Mucosa of rectum (tissue), 2 donors: Measurements from ENCODE around the gene CCDC85B.

Experiments used
- H3K27ac ChIP-seq, 2 donors: one replicate each; pipeline ENCODE4 v1.7.0; 2013; ENCODE audit warnings: inconsistent platforms in 2 of 2, low read depth in 2 of 2, low read length in 2 of 2
- H3K27me3 ChIP-seq, 2 donors: one replicate each; pipeline ENCODE4 v1.7.0; 2013; ENCODE audit warnings: low read length in 2 of 2; ENCODE audit not compliant: control insufficient read depth in 2 of 2, insufficient read depth in 2 of 2
- H3K36me3 ChIP-seq, 2 donors: one replicate each; pipeline ENCODE4 v1.7.0; 2013; ENCODE audit warnings: low read length in 2 of 2; ENCODE audit not compliant: control insufficient read depth in 2 of 2, insufficient read depth in 2 of 2
- H3K4me1 ChIP-seq, 2 donors: one replicate each; pipeline ENCODE4 v1.7.0; 2013; ENCODE audit warnings: low read length in 2 of 2, mild to moderate bottlenecking in 1 of 2; ENCODE audit not compliant: control insufficient read depth in 2 of 2, insufficient read depth in 2 of 2
- H3K4me3 ChIP-seq, 2 donors: one replicate each; pipeline ENCODE4 v1.7.0; 2013; ENCODE audit warnings: low read length in 2 of 2
- H3K9ac ChIP-seq, 2 donors: one replicate each; pipeline ENCODE4 v1.7.0; 2013; ENCODE audit warnings: low read length in 2 of 2, low read depth in 1 of 2, mild to moderate bottlenecking in 1 of 2
- H3K9me3 ChIP-seq, 2 donors: one replicate each; pipeline ENCODE4 v1.7.0; 2013; ENCODE audit warnings: low read length in 2 of 2; ENCODE audit not compliant: control insufficient read depth in 2 of 2
- donor health status: healthy.
- donor health status: Normal muscosa, but diverticular disease.

Gene CCDC85B

DNA sequence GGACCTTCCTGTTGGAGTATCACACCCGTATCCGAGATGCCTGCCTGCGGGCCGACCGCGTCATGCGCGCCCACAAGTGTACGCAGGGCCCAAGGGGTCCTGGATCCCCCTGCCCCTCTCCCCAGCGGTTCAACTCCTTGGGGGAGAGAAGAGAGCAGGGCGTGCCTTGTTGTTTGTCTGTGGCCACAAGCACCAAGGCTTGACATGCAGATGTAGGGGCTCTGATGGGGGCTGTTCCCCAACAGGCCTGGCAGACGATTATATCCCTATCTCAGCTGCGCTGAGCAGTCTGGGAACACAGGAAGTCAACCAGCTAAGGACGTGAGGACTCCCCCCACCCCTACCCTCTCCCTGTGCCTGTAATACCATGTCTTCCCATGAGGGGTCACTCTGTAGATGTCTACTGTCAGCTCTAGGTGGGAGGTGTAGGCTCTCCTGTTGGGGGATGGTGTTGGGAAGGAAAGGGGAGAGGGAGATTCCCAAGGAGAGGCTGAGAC lies 39.3 kb upstream of the CCDC85B start:
- H3K4me3 ChIP-seq: no peak overlapping the region
- H3K36me3 ChIP-seq: peaks cover 42 to 55% of the 10 kb centered on the region in 2 donors
- peaks cover 45% of the 10 kb centered on the region in 2 donors for H3K4me1 ChIP-seq
- no peak overlapping the region for H3K27ac ChIP-seq
- no peaks in the 10 kb centered on the region for H3K9me3 ChIP-seq
- H3K9ac ChIP-seq: no peak overlapping the region
- no peaks in the 10 kb centered on the region for H3K27me3 ChIP-seq

DNA sequence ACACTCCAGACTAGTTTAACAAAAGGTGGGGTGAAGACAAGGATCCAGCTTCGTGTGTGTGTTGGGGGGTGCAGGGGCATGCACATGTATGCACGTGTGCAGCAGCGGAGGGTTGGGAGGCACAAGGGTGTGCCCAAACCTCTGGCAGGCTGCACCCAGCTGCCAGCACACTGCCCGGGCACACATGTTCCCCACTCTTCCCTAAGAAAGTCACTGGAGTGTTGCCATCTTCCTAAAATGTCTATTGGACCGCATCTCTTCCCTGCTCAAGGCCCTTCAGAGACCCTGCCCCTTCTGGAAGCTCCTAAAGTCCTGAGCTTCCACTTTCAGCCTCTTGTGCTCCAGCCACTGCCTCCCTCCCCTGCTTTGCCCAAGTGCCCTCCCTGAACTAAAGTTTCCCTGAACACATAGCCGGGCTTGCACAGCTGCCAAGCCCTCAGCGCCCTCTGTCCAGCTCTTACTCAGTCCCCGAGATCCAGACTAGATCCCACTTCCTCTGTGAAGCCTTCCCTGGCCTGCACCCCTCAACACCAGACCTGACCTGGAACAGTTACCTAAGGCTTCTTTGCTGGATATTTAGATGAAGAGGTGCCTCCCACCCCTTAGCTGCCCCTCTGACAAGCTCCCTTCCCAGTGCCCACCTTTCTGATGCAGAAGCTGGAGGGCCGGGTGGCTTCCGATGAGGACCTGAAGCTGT lies 38.5 kb upstream of the CCDC85B start:
- Histone ChIP-seq H3K36me3 (peaks cover 45 to 61% of the 10 kb centered on the region in 2 donors), H3K4me1 (peaks cover 51 to 52% of the 10 kb centered on the region in 2 donors)

GRCh38 chr11:65852508-65853245 lies 37.8 kb upstream of the CCDC85B start:
- H3K4me3 ChIP-seq: peak overlapping the region; percentile 46 to 58
- H3K4me1 ChIP-seq: peaks cover 51 to 52% of the 10 kb centered on the region in 2 donors
- H3K9ac ChIP-seq: peak overlapping the region; percentile 4 to 46
- H3K27ac ChIP-seq: peak overlapping the region; percentile 88 to 93
- no peaks in the 10 kb centered on the region for H3K27me3 ChIP-seq
- no peaks in the 10 kb centered on the region for H3K9me3 ChIP-seq
- H3K36me3 ChIP-seq: peaks cover 45 to 61% of the 10 kb centered on the region in 2 donors

More for the DNA sequence above, 38.5 kb upstream of the CCDC85B start:
- Histone ChIP-seq H3K9me3 (no peaks in the 10 kb centered on the region), H3K9ac (peak overlapping the region in 1 of 2 donors; percentile 46), H3K4me3 (no peak overlapping the region), H3K27ac (peak overlapping the region; percentile 23 to 88), H3K27me3 (no peaks in the 10 kb centered on the region)

DNA sequence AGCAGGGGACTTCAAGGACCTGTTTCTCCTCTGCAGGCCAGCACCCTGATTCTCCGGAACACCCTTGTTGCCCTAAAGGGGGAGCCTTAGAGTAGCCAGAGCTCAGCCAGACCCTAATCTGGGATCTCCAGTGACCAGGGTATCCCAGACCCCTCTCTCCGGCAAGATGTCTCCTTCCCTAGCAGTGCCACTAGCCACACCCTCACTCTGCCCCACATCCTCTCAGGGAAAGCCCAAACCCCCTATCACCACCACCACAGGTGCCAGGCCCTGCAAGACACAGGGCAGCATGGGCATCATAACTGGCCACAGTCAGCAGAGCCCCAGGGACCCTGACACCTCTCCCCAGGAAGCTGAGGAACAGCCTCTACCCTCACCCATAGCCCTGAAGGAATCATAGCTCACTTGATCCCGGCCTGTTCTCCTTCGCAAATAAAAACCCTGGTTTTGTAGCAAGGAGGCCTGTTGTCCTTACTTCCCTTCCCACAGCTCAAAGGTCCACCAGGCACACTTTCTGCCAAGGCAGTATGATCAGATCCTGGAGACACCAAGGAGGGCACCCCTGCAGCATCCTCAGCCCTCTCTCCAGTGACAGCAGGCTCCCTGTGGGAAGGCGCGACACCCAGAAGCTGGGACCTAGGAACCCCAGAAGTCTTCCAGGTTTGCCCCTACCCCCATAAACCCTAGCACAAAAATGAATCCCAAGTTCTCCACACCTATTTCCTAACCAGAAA lies 37.1 kb upstream of the CCDC85B start:
- Histone ChIP-seq H3K9ac (peak overlapping the region; percentile 38 to 46), H3K9me3 (no peaks in the 10 kb centered on the region), H3K36me3 (peaks cover 45 to 61% of the 10 kb centered on the region in 2 donors), H3K27ac (peak overlapping the region; percentile 88 to 93), H3K4me3 (peak overlapping the region; percentile 46 to 58), H3K4me1 (peaks cover 51 to 55% of the 10 kb centered on the region in 2 donors), H3K27me3 (no peaks in the 10 kb centered on the region)

DNA sequence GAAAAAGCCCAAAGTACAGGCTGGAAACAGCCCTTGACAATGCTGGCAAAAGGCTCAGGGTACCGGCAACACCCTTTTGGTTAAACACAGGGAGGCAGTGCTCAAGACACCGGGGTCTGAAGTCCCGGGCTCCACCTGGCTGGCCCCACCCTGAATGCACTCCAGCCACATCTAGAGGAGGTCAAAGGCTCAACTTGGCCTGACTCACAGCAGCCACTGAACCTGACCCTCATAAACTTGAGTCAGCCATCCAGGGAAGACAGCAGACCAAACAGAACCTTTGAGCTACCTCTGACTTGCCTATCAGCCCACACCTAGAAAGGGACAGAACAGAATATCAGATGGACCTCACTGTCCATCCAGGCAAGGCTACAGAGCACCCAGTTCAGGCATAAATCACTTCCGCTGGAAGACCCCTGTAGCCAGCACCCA lies 36.3 kb upstream of the CCDC85B start:
- Histone ChIP-seq H3K4me1 (peaks cover 57 to 61% of the 10 kb centered on the region in 2 donors), H3K9ac (peak overlapping the region; percentile 38 to 96), H3K27me3 (no peaks in the 10 kb centered on the region), H3K4me3 (peak overlapping the region; percentile 46 to 97), H3K9me3 (no peaks in the 10 kb centered on the region), H3K27ac (peak overlapping the region; percentile 99), H3K36me3 (peaks cover 45 to 61% of the 10 kb centered on the region in 2 donors)

GRCh38 chr11:65854852-65855837 lies 35.3 kb upstream of the CCDC85B start:
- no peaks in the 10 kb centered on the region for H3K9me3 ChIP-seq
- peak overlapping the region; percentile 99 for H3K27ac ChIP-seq
- no peaks in the 10 kb centered on the region for H3K27me3 ChIP-seq
- peaks cover 62 to 69% of the 10 kb centered on the region in 2 donors for H3K4me1 ChIP-seq
- peak overlapping the region; percentile 38 to 96 for H3K9ac ChIP-seq
- H3K36me3 ChIP-seq: peaks cover 45 to 61% of the 10 kb centered on the region in 2 donors
- peak overlapping the region; percentile 93 to 97 for H3K4me3 ChIP-seq

GRCh38 chr11:65855927-65856363 lies 34.5 kb upstream of the CCDC85B start:
- H3K27ac ChIP-seq: peak overlapping the region; percentile 99
- peak overlapping the region; percentile 93 to 97 for H3K4me3 ChIP-seq
- no peaks in the 10 kb centered on the region for H3K27me3 ChIP-seq
- no peaks in the 10 kb centered on the region for H3K9me3 ChIP-seq
- H3K36me3 ChIP-seq: peaks cover 42 to 55% of the 10 kb centered on the region in 2 donors
- H3K9ac ChIP-seq: peak overlapping the region; percentile 88 to 96
- peaks cover 65 to 69% of the 10 kb centered on the region in 2 donors for H3K4me1 ChIP-seq

DNA sequence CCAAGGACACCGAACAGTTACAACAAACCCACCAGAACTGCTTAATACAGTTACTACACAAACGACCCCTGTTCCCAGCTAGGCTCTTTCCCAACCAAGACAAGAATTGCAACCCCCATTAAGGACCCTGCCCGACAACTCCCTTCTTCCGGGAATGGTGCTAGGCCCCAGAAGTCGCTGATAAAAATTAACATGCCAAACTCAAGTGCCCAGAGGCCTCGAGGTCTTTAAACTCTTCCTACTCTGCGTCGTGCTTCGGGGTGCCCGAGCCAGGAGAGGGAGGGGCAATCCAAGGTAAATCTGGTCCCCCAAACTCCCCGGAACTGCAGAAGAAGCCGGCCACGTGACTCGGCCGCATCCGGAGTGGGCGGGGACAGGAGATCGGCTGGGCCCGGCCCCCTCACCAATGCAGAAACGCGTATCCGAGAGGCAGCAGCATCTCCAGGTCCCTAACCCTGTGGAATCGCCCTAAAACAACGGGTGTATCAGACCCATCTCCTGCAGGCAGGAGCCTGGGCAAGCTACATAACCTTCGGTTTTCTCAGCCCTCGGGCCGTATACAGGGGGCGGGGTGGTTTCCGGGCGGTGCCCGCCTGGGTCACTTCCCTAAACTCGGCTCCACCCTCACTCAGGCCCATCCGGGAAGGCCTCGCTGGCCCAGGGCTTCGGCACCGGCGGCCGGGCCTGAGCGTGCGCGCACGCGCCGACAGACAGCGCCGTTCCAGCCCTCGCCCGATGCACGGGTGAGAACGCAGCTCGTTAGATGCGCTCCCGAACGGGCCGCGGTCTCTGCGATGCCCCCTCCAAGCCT lies 33.6 kb upstream of the CCDC85B start:
- Histone ChIP-seq H3K4me1 (peaks cover 73 to 74% of the 10 kb centered on the region in 2 donors), H3K36me3 (peaks cover 36 to 48% of the 10 kb centered on the region in 2 donors)

More for the DNA sequence above, 33.6 kb upstream of the CCDC85B start:
- no peaks in the 10 kb centered on the region for H3K27me3 ChIP-seq
- H3K9me3 ChIP-seq: no peaks in the 10 kb centered on the region
- peak overlapping the region; percentile 99 for H3K27ac ChIP-seq
- peak overlapping the region; percentile 88 to 96 for H3K9ac ChIP-seq
- H3K4me3 ChIP-seq: peak overlapping the region; percentile 93 to 97
